ENCODE data around the gene LRCH1. TPM values are rescaled to one million over a fixed set of nuclear protein-coding genes. Genes with fewer than 3 reads are reported as not detected.

The LRCH1 gene
- total and polyA plus RNA-seq, 10 of the 15 experiments (the other 5 are each of a cell fraction or from before 2014, with no cell fraction given): 5.3 to 48.9 (median 14.4) TPM

DNA sequence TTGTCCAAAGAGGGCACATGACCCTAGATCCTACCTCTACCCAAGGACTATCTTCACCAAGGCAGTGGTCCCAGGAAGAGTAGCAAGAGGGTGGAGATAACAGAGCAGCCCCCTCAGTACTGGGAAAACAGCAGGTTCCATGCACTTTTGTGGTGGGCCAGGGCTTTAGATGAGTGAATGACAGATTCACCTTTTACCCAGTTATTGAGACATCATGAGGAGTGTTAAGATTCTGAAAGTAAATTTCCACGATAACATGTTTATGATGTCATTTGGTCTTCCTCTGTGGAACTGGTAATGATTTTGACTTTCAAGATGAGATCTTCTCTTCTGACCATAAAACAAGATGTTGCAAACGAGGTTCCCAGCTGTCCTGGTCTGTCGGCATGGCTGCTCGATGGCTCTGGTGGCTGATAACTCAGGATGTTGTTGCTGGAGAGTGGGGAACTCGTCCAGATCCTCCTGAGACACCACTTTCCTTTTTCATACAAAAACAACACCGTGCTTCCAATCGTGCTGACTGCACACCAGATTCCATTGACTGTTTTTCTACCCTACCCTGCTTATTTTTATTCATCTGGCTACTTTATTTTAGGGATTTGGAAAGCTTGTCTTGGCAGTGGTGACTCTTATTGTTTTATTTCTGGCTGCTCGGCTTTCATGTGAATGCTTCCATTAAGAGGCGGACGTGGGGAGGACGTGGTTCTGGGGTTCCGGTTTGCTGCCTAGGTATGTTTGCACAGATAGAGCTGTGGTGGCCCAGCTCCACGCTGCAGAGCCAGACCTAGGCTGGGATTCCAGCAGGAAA, 88.5 kb downstream of the LRCH1 start (continued):
- TF ChIP-seq E2F4 (IDR thresholded peaks at IDR 0.05; ENCODE audit: low read depth, low read length) (no peak), CBFB (IDR thresholded peaks at IDR 0.05; ENCODE audit: low read depth) (no peak), PML (IDR thresholded peaks at IDR 0.05; ENCODE audit: low read length) (no peak), RAD51 (IDR thresholded peaks at IDR 0.05) (no peak), KDM1A (IDR thresholded peaks at IDR 0.05; ENCODE audit: borderline replicate concordance) (no peak), IKZF2 (IDR thresholded peaks at IDR 0.05) (no peak)

DNA sequence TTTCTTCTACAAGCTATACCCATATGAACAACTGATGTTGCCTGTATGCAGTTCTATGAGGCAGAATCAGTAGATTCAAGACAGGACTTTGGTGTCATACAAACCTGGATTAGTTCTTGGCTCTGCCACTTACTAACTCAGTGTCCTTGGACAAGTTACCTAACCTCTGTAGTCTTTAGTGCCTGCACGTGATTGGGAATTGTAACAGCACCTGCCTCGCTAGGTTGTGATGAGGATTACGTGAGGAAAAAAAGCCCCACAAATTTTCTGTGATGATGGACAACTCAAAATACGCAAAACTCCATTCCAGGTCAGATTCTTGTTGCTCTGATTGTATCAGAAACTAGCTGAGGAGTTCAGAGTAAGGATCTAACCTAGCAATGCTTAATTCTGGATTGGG, 89.3 kb downstream of the LRCH1 start:
- DNase-seq (ENCODE audit: low read depth, low spot score) (no peak), ATAC-seq (no peak), FAIRE-seq (no peak)
- Histone ChIP-seq H3K4me3 (no peak overlapping the region), H3K9me3 (replicated peaks; ENCODE audit: control insufficient read depth, insufficient read depth, low read length) (no peaks in the 10 kb centered on the region), H4K20me1 (ENCODE audit: control insufficient read depth, insufficient read depth) (peaks cover 3% of the 10 kb centered on the region; the same call in 1 of the 2 replicates), H3K79me2 (ENCODE audit: control insufficient read depth, insufficient read depth, low read length) (peaks cover 92% of the 10 kb centered on the region), H3K27ac (ENCODE audit: control insufficient read depth, insufficient read depth) (no peak overlapping the region), H3K9ac (ENCODE audit: control insufficient read depth, insufficient read depth, low read length) (no peak overlapping the region), H3K27me3 (replicated peaks in 1 of 2; ENCODE audit: control insufficient read depth in 2 of 2, insufficient read depth in 2 of 2, low read length in 1 of 2) (no peaks in the 10 kb centered on the region), H3K36me3 (ENCODE audit: control insufficient read depth in 2 of 2, insufficient read depth in 2 of 2, low read length in 1 of 2) (no peaks in the 10 kb centered on the region), H3K4me1 (ENCODE audit: control insufficient read depth, insufficient read depth, low read length) (peaks cover 28% of the 10 kb centered on the region), H3K4me2 (ENCODE audit: control insufficient read depth, insufficient read depth) (no peak overlapping the region), H2AFZ (ENCODE audit: control insufficient read depth, low read depth, low read length) (no peak overlapping the region)
- intact Hi-C loops (cut with micrococcal nuclease; ENCODE audit: unreplicated experiment) (no loop called here), in situ Hi-C loops (cut with MboI) (no loop called here)
- no peak for TF ChIP-seq LARP7 (IDR thresholded peaks at IDR 0.05)
- no peak for TF ChIP-seq KLF5 (IDR thresholded peaks at IDR 0.05; ENCODE audit: partially characterized antibody)
- TF ChIP-seq ESRRA (IDR thresholded peaks at IDR 0.05; ENCODE audit: low read length): no peak
- no peak for TF ChIP-seq POLR2AphosphoS2 (IDR thresholded peaks at IDR 0.05; ENCODE audit: low read depth, low read length)
- TF ChIP-seq NRF1 (conservative IDR thresholded peaks at IDR 0.05; ENCODE audit: low read depth, low read length): no peak
- no peak for TF ChIP-seq IRF3 (IDR thresholded peaks at IDR 0.05)
- no peak for TF ChIP-seq BRCA1 (IDR thresholded peaks at IDR 0.05; ENCODE audit: low read depth, low read length)
- no peak for TF ChIP-seq MEF2A (IDR thresholded peaks at IDR 0.05; ENCODE audit: insufficient read depth, low read depth, low read length)
- no peak for TF ChIP-seq KDM1A (IDR thresholded peaks at IDR 0.05; ENCODE audit: borderline replicate concordance)
- no peak for TF ChIP-seq PBX3 (IDR thresholded peaks at IDR 0.05; ENCODE audit: insufficient replicate concordance, low read depth, low read length)
- TF ChIP-seq MXI1 (IDR thresholded peaks at IDR 0.05; ENCODE audit: low read depth, low read length): no peak
- TF ChIP-seq ZNF384 (IDR thresholded peaks at IDR 0.05; ENCODE audit: borderline replicate concordance, low read depth, low read length): no peak
- no TSS peak for BruUV-seq (replicated peaks)
- POLR2A ChIA-PET: interaction anchor here (0.6 to 7.2 kb wide), 8 partner anchors 12 to 90 kb away, joined by 3 to 51 read pairs (median 4); no protein-coding TSS in a partner anchor
- SMC1A ChIA-PET (ENCODE audit: uncharacterized antibody, unreplicated experiment): interaction anchor here (0.6 to 23.6 kb wide), 14 partner anchors 12 to 90 kb away, joined by 3 to 456 read pairs (median 3); no protein-coding TSS in a partner anchor
- CTCF ChIA-PET: interaction anchor here (0.8 to 1.6 kb wide), 5 partner anchors 12 to 90 kb away, joined by 3 to 4 read pairs (median 3); no protein-coding TSS in a partner anchor
- 94% methylated on average over 4 of the region's 4 CpGs for WGBS (ENCODE audit: insufficient coverage, insufficient replicate concordance, low lambda C conversion rate, missing lambda C conversion rate)
- RAD21 ChIA-PET (ENCODE audit: unreplicated experiment): interaction anchor here (1.0 to 2.9 kb wide), 8 partner anchors 13 to 90 kb away, joined by 3 to 11 read pairs (median 4); partner anchors contain the start of gene LRCH1

Data from GM12878 (cell line).